Measurements from ENCODE around the gene GP1BA. TPM values are rescaled to one million over a fixed set of nuclear protein-coding genes. Genes with fewer than 3 reads are reported as not detected.
A peak's percentile ranks its signal among the peaks of the same experiment; 100 is the strongest.

GP1BA gene
- total and polyA plus RNA-seq, 4 donors, result 0.03 to 2.3 (median 0.18) TPM; not detected in 1

GRCh38 chr17:4969551-4970173 is 37.6 kb downstream of the GP1BA start (continued):
- TF ChIP-seq REST (IDR thresholded peaks at IDR 0.05), result peak; percentile 98

- Histone ChIP-seq H3K4me3 (ENCODE audit: low read depth in 1 of 3, low read length in 3 of 3) (no peak overlapping the region), H3K27ac (ENCODE audit: low read depth in 1 of 2, low read length in 2 of 2) (peak overlapping the region; percentile 97 to 99), H3K4me1 (ENCODE audit: control insufficient read depth in 4 of 4, insufficient read depth in 4 of 4, low read length in 3 of 4) (peaks cover 7 to 52% (median 33%) of the 10 kb centered on the region in 4 donors), H3K36me3 (ENCODE audit: control insufficient read depth in 4 of 4, insufficient read depth in 3 of 4, low read depth in 1 of 4, low read length in 3 of 4) (peaks cover 3 to 6% (median 6%) of the 10 kb centered on the region in 4 donors), H3K9me3 (ENCODE audit: control insufficient read depth in 4 of 4, low read length in 3 of 4) (no peaks in the 10 kb centered on the region), H3K27me3 (ENCODE audit: control insufficient read depth in 4 of 4, insufficient read depth in 4 of 4, low read length in 3 of 4) (no peaks in the 10 kb centered on the region), H3K9ac (ENCODE audit: low read depth in 1 of 2, low read length in 2 of 2) (no peak overlapping the region)
- no peak for DNase-seq (ENCODE audit: low spot score)
- WGBS, result 98% methylated on average over 8 of the region's 8 CpGs
- TF ChIP-seq FOXA1 (IDR thresholded peaks at IDR 0.05) (no peak), EGR1 (IDR thresholded peaks at IDR 0.05; ENCODE audit: low read depth in 2 of 2) (no peak), JUND (IDR thresholded peaks at IDR 0.05) (no peak), SP1 (IDR thresholded peaks at IDR 0.05) (no peak), TAF1 (conservative IDR thresholded peaks at IDR 0.05) (no peak), RXRA (IDR thresholded peaks at IDR 0.05) (no peak), ATF3 (IDR thresholded peaks at IDR 0.05) (no peak)
Observed at GRCh38 chr17:4970273-4970672, 38.2 kb downstream of the GP1BA start.

- Histone ChIP-seq H3K9ac (ENCODE audit: low read depth in 1 of 2, low read length in 2 of 2) (no peak overlapping the region), H3K4me3 (ENCODE audit: low read depth in 1 of 3, low read length in 3 of 3) (no peak overlapping the region), H3K4me1 (ENCODE audit: control insufficient read depth in 4 of 4, insufficient read depth in 4 of 4, low read length in 3 of 4) (peaks cover 3 to 44% (median 29%) of the 10 kb centered on the region in 4 donors), H3K27ac (ENCODE audit: low read depth in 1 of 2, low read length in 2 of 2) (no peak overlapping the region), H3K36me3 (ENCODE audit: control insufficient read depth in 4 of 4, insufficient read depth in 3 of 4, low read depth in 1 of 4, low read length in 3 of 4) (peaks cover 3 to 10% (median 7%) of the 10 kb centered on the region in 4 donors), H3K9me3 (ENCODE audit: control insufficient read depth in 4 of 4, low read length in 3 of 4) (no peaks in the 10 kb centered on the region), H3K27me3 (ENCODE audit: control insufficient read depth in 4 of 4, insufficient read depth in 4 of 4, low read length in 3 of 4) (no peaks in the 10 kb centered on the region)
- WGBS, result 97% methylated on average over 6 of the region's 6 CpGs
- no peak for TF ChIP-seq ZBTB33 (IDR thresholded peaks at IDR 0.05)
- no peak for TF ChIP-seq GABPA (IDR thresholded peaks at IDR 0.05 in 1 of 2, conservative IDR thresholded peaks at IDR 0.05 in 1 of 2)
- TF ChIP-seq ATF3 (IDR thresholded peaks at IDR 0.05), result no peak
- TF ChIP-seq MAX (IDR thresholded peaks at IDR 0.05), result no peak
- no peak for TF ChIP-seq REST (IDR thresholded peaks at IDR 0.05)
- TF ChIP-seq TAF1 (conservative IDR thresholded peaks at IDR 0.05), result no peak
- TF ChIP-seq FOXA2 (IDR thresholded peaks at IDR 0.05), result no peak
- TF ChIP-seq CTCF (IDR thresholded peaks at IDR 0.05; ENCODE audit: low read depth, low read length, missing input control), result no peak
- no peak for TF ChIP-seq JUND (IDR thresholded peaks at IDR 0.05)
- no peak for TF ChIP-seq HNF4A (conservative IDR thresholded peaks at IDR 0.05)
- no peak for TF ChIP-seq RXRA (IDR thresholded peaks at IDR 0.05)
- no peak for TF ChIP-seq EGR1 (IDR thresholded peaks at IDR 0.05; ENCODE audit: low read depth in 2 of 2)
- TF ChIP-seq FOXA1 (IDR thresholded peaks at IDR 0.05), result no peak
- TF ChIP-seq NR2F2 (IDR thresholded peaks at IDR 0.05), result no peak
- TF ChIP-seq SP1 (IDR thresholded peaks at IDR 0.05), result no peak
- no peak for TF ChIP-seq YY1 (IDR thresholded peaks at IDR 0.05)
- no peak for DNase-seq (ENCODE audit: low spot score)
Observed at GRCh38 chr17:4971826-4972225, 39.7 kb downstream of the GP1BA start.
